K562 (cell line): ENCODE data around the gene PRRT2. TPM values are rescaled to one million over a fixed set of nuclear protein-coding genes. Genes with fewer than 3 reads are reported as not detected.

Experiments
- CTCF ChIP-seq, 3 experiments: IDR thresholded peaks in 2 of 3; conservative IDR thresholded peaks in 1 of 3; 2 replicates each; pipeline ENCODE4 v1.5.1; 2011 to 2012; ENCODE audit warnings: low read length in 3 of 3, mild to moderate bottlenecking in 3 of 3, control low read depth in 2 of 3, improper control_type of control experiment in 1 of 3, inconsistent platforms in 1 of 3, low read depth in 1 of 3, mixed read lengths in 1 of 3, moderate library complexity in 1 of 3; ENCODE audit not compliant: insufficient read depth in 2 of 3
- CTCFL ChIP-seq: IDR thresholded peaks from 2 replicates; pipeline ENCODE4 v1.6.1; 2011; ENCODE audit warnings: borderline replicate concordance, low read depth, mild to moderate bottlenecking, moderate library complexity, low read length; ENCODE audit not compliant: insufficient read depth, poor library complexity, severe bottlenecking
- DACH1 ChIP-seq: fragments of 450-650 bp; IDR thresholded peaks from 2 replicates; pipeline ENCODE4 v1.6.1; 2018; ENCODE audit not compliant: partially characterized antibody
- RBM34 ChIP-seq: fragments of 200-400 bp; formaldehyde crosslinking; IDR thresholded peaks from 2 replicates; pipeline ENCODE4 v1.6.1; 2018; ENCODE audit warnings: low read length, borderline replicate concordance; ENCODE audit not compliant: insufficient read depth
- SMC3 ChIP-seq: conservative IDR thresholded peaks from 2 replicates; pipeline ENCODE4 v1.6.1; 2011; ENCODE audit warnings: low read depth, low read length, improper control_type of control experiment; ENCODE audit not compliant: insufficient read depth
- SP1 ChIP-seq: sonication (generic); formaldehyde crosslinking; IDR thresholded peaks from 2 replicates; pipeline ENCODE4 v1.8.1; 2022; ENCODE audit warnings: mild to moderate bottlenecking, missing genetic modification reagents
- TFAP4 ChIP-seq: sonication (generic); formaldehyde crosslinking; IDR thresholded peaks from 2 replicates; pipeline ENCODE4 v1.8.0; 2022; ENCODE audit warnings: missing genetic modification reagents, mild to moderate bottlenecking, moderate library complexity, borderline replicate concordance
- THRAP3 ChIP-seq: fragments of 450-650 bp; IDR thresholded peaks from 2 replicates; pipeline ENCODE4 v1.6.1; 2016; ENCODE audit warnings: mild to moderate bottlenecking, inconsistent platforms, borderline replicate concordance
- XRCC5 ChIP-seq: fragments of 200-400 bp; formaldehyde crosslinking; IDR thresholded peaks from 2 replicates; pipeline ENCODE4 v1.6.1; 2017; ENCODE audit warnings: low read depth, mild to moderate bottlenecking, low read length
- ZBTB33 ChIP-seq: sonication (generic); formaldehyde crosslinking; IDR thresholded peaks from 2 replicates; pipeline ENCODE4 v1.8.1; 2023; ENCODE audit warnings: mild to moderate bottlenecking, missing genetic modification reagents
- ZC3H8 ChIP-seq: fragments of 450-650 bp; IDR thresholded peaks from 2 replicates; pipeline ENCODE4 v1.6.1; 2017
- ZNF12 ChIP-seq: sonication (generic); formaldehyde crosslinking; IDR thresholded peaks from 2 replicates; pipeline ENCODE4 v1.4.0; 2020; ENCODE audit warnings: mild to moderate bottlenecking, missing genetic modification reagents
- ZNF384 ChIP-seq: IDR thresholded peaks from 2 replicates; pipeline ENCODE4 v1.6.1; 2012; ENCODE audit warnings: low read depth, low read length, improper control_type of control experiment
- ZNF445 ChIP-seq: fragments of 250-450 bp; sonication (Bioruptor Pico); IDR thresholded peaks from 2 replicates; pipeline ENCODE4 v1.4.0; 2020; ENCODE audit warnings: low read depth, mild to moderate bottlenecking, moderate library complexity
- ZNF511 ChIP-seq: sonication (generic); formaldehyde crosslinking; IDR thresholded peaks from 2 replicates; pipeline ENCODE4 v1.8.0; 2022; ENCODE audit warnings: mild to moderate bottlenecking, missing genetic modification reagents
- ZNF740 ChIP-seq, 3 experiments: fragments of 200-800 bp in 1 of 3; sonication (Bioruptor generic) in 1 of 3; sonication (generic) in 1 of 3; formaldehyde crosslinking in 1 of 3; IDR thresholded peaks; 2 replicates each; pipeline versions ENCODE4 v1.6.1 to v1.8.0; 2016 to 2022; ENCODE audit warnings: mild to moderate bottlenecking in 2 of 3, missing compliant biosample characterization in 2 of 3, missing genetic modification characterization in 2 of 3, missing genetic modification reagents in 1 of 3
- polyA plus RNA-seq, 8 experiments: library from polyadenylated mRNA; depleted of rRNA in 4 of 8; stranded (reverse) in 5 of 8; unstranded in 3 of 8; fragments of >200 nt; fragmentation: Nextera tagmentation in 2 of 8; fragmentation: Illumina TruSeq in 1 of 8; extraction: Ambion mirVana in 2 of 8; extraction: Trizol in 1 of 8; gene quantifications; 2 replicates each; pipeline versions ENCODE4 v1.2.1 to v1.2.3, GENCODE V29; 2011 to 2014; ENCODE audit warnings: inconsistent platforms in 1 of 8, missing spikeins in 1 of 8
- total RNA-seq, 7 experiments: library from RNA; depleted of rRNA in 6 of 7; stranded (reverse); fragments of >200 nt in 6 of 7; fragmentation: Illumina TruSeq in 2 of 7; extraction: Trizol in 2 of 7; gene quantifications; 2 replicates each; pipeline versions ENCODE4 v1.2.1 to v1.2.3, GENCODE V29; 2011 to 2021; ENCODE audit warnings: low replicate concordance in 1 of 7

PRRT2 gene
- total and polyA plus RNA-seq, 9 of the 15 experiments (the other 6 are each of a cell fraction or from before 2014, with no cell fraction given): 0.11 to 1.0 (median 0.42) TPM; not detected in 2

- TF ChIP-seq CTCF (IDR thresholded peaks at IDR 0.05 in 2 of 3, conservative IDR thresholded peaks at IDR 0.05 in 1 of 3; ENCODE audit: insufficient read depth in 2 of 3, low read depth in 1 of 3, low read length in 3 of 3) (peak; percentile 88 to 96 (median 90)), ZNF12 (peak; percentile 17; the same call in 1 of the 2 replicates), ZBTB33 (CRISPR knock-in tag) (no peak), ZNF740 (CRISPR knock-in tag; IDR thresholded peaks at IDR 0.05) (peak; percentile 58; the same call in 1 of the 2 replicates), ZNF740 (tag; IDR thresholded peaks at IDR 0.05) (no peak), SP1 (peak; percentile 24; the same call in 1 of the 2 replicates), ZNF511 (0 out of 2 replicates have a peak, but pooled peaks have one; percentile 29), SMC3 (peak; percentile 80), DACH1 (peak; percentile 75), CTCFL (peak; percentile 87), TFAP4 (CRISPR knock-in tag) (peak; percentile 97), THRAP3 (no peak), ZNF445 (CRISPR knock-in tag) (no peak), XRCC5 (0 out of 2 replicates have a peak, but pooled peaks have one; percentile 39), ZC3H8 (no peak), ZNF384 (peak; percentile 40; the same call in 1 of the 2 replicates), RBM34 (no peak)
Measured at GRCh38 chr16:29848420-29849297, 36.7 kb downstream of the PRRT2 start (continued).
